ENCODE results near the gene DLG1.

DLG1 gene

GRCh38 chr3:197298341-197298944 is at the start of gene DLG1:
Gene DLG1, minus strand, starts transcription at chr3:197298612. Its CDS starts 1,408 bp downstream, at chr3:197297204.
- peak; percentile 75 to 82 for DNase-seq

GRCh38 chr3:197348014-197348413 is 49.6 kb upstream of the DLG1 start:
- DNase-seq = no peak

- no peak for DNase-seq
Measured at GRCh38 chr3:197345390-197345789, 47.0 kb upstream of the DLG1 start.

GRCh38 chr3:197344582-197345318 is 46.3 kb upstream of the DLG1 start:
- DNase-seq = no peak

- DNase-seq = no peak
Measured at GRCh38 chr3:197343656-197344408, 45.4 kb upstream of the DLG1 start.

- no peak for DNase-seq
Measured at GRCh38 chr3:197343111-197343510, 44.7 kb upstream of the DLG1 start.

GRCh38 chr3:197340521-197340871 is 42.1 kb upstream of the DLG1 start:
- DNase-seq = no peak

GRCh38 chr3:197339841-197340520 is 41.6 kb upstream of the DLG1 start:
- no peak for DNase-seq

- no peak for DNase-seq
Measured at GRCh38 chr3:197338586-197338985, 40.2 kb upstream of the DLG1 start.

GRCh38 chr3:197337656-197338055 is 39.2 kb upstream of the DLG1 start:
- DNase-seq = no peak

GRCh38 chr3:197337214-197337613 is 38.8 kb upstream of the DLG1 start:
- no peak for DNase-seq

- DNase-seq = no peak
Measured at GRCh38 chr3:197336348-197336747, 37.9 kb upstream of the DLG1 start.

- no peak for DNase-seq
Measured at GRCh38 chr3:197335428-197336132, 37.2 kb upstream of the DLG1 start.

GRCh38 chr3:197333901-197334639 is 35.7 kb upstream of the DLG1 start:
- peak; percentile 22 to 64 for DNase-seq

GRCh38 chr3:197331131-197331530 is 32.7 kb upstream of the DLG1 start:
- no peak for DNase-seq

GRCh38 chr3:197329382-197329781 is 31.0 kb upstream of the DLG1 start:
- DNase-seq = no peak

- DNase-seq = no peak
Measured at GRCh38 chr3:197328198-197328597, 29.8 kb upstream of the DLG1 start.

GRCh38 chr3:197327701-197328100 is 29.3 kb upstream of the DLG1 start:
- no peak for DNase-seq

- no peak for DNase-seq
Measured at GRCh38 chr3:197325773-197326172, 27.4 kb upstream of the DLG1 start.

GRCh38 chr3:197322149-197322548 is 23.7 kb upstream of the DLG1 start:
- no peak for DNase-seq

GRCh38 chr3:197320582-197320981 is 22.2 kb upstream of the DLG1 start:
- no peak for DNase-seq
